ENCODE measurements around the gene CSF1R. TPM values are rescaled to one million over a fixed set of nuclear protein-coding genes. Genes with fewer than 3 reads are reported as not detected.

The CSF1R gene
- total and polyA plus RNA-seq, 2 of the 4 experiments (the other 2 are of a cell fraction), result 0.14 to 0.36 TPM

DNA sequence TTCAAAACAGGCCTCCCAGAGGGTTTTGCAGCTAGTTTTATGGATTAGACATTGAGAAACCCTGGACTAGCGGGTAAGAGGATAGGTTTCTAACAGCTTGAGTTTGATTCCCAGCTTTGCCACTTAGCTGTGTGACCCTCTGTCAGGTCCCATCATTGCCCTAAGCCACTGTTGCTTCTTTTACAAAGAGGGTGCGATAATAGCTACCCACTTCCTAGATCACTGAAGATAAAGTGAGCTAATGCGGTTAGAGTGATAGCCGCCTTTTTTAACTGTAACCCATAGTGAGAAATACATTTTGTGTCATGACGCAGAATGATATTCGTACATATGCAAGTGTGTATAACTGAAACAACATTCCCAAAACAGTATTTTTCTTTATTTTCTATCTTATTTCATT lies 40.3 kb downstream of the CSF1R start:
- Histone ChIP-seq H3K9me3 (ENCODE audit: control insufficient read depth, insufficient read depth, low read length) (no peaks in the 10 kb centered on the region), H3K23ac (ENCODE audit: low read depth, low read length) (no peak overlapping the region), H2AK9ac (replicated peaks; ENCODE audit: low read depth, low read length, poor library complexity) (no peak overlapping the region), H3K9me1 (ENCODE audit: insufficient read depth, low read length) (peaks cover 30% of the 10 kb centered on the region), H2AK5ac (ENCODE audit: low read depth, low read length) (no peak overlapping the region), H3K9ac (ENCODE audit: low read depth, low read length) (no peak overlapping the region), H4K91ac (ENCODE audit: insufficient read depth, low read depth, low read length) (no peak overlapping the region), H2BK20ac (ENCODE audit: low read depth, low read length) (no peak overlapping the region; the same call in 1 of the 2 replicates), H3K27ac (ENCODE audit: insufficient read depth, low read length) (no peak overlapping the region), H4K20me1 (ENCODE audit: insufficient read depth, low read length) (peaks cover 6% of the 10 kb centered on the region; the same call in 1 of the 2 replicates), H2AFZ (replicated peaks; ENCODE audit: low read length, poor library complexity) (no peak overlapping the region), H3K56ac (ENCODE audit: extremely low read depth, insufficient read depth, low read length) (no peak overlapping the region), H2BK15ac (ENCODE audit: low read depth, low read length) (no peak overlapping the region), H4K5ac (ENCODE audit: low read depth, low read length) (no peak overlapping the region), H3K79me1 (ENCODE audit: low read depth in 1 of 2, low read length in 2 of 2) (peaks cover 27 to 66% of the 10 kb centered on the region in 2 experiments), H4K8ac (ENCODE audit: low read depth in 2 of 2, low read length in 2 of 2) (no peak overlapping the region), H3K18ac (ENCODE audit: low read depth, low read length) (no peak overlapping the region), H3K36me3 (ENCODE audit: control insufficient read depth, insufficient read depth, low read length) (peaks cover 66% of the 10 kb centered on the region), H2BK5ac (ENCODE audit: low read depth, low read length, poor library complexity, severe bottlenecking) (no peak overlapping the region), H3K27me3 (ENCODE audit: control insufficient read depth, insufficient read depth, low read length) (no peaks in the 10 kb centered on the region), H3K4me2 (ENCODE audit: low read depth, low read length) (no peak overlapping the region), H3K4me1 (ENCODE audit: control insufficient read depth, insufficient read depth, low read length) (peaks cover 22% of the 10 kb centered on the region), H3K4me3 (ENCODE audit: insufficient read depth, low read depth, low read length) (no peak overlapping the region), H3K4ac (ENCODE audit: low read depth, low read length) (no peak overlapping the region), H2BK120ac (ENCODE audit: low read depth, low read length) (no peak overlapping the region), H3K14ac (replicated peaks; ENCODE audit: low read depth, low read length) (no peak overlapping the region)
- BruUV-seq (replicated peaks), result no TSS peak
- WGBS, 2 experiments (ENCODE audit: extremely low coverage in 2 of 2, insufficient read length in 1 of 2), result no CpG with 5 or more reads among the region's 6 CpGs
- no peak for TF ChIP-seq RAD21 (IDR thresholded peaks at IDR 0.05; ENCODE audit: low read length)
- no peak for TF ChIP-seq POLR2A (IDR thresholded peaks at IDR 0.05; ENCODE audit: low read depth, low read length)
- TF ChIP-seq, protein P1, sequence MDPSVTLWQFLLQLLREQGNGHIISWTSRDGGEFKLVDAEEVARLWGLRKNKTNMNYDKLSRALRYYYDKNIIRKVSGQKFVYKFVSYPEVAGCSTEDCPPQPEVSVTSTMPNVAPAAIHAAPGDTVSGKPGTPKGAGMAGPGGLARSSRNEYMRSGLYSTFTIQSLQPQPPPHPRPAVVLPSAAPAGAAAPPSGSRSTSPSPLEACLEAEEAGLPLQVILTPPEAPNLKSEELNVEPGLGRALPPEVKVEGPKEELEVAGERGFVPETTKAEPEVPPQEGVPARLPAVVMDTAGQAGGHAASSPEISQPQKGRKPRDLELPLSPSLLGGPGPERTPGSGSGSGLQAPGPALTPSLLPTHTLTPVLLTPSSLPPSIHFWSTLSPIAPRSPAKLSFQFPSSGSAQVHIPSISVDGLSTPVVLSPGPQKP (IDR thresholded peaks at IDR 0.05; ENCODE audit: borderline replicate concordance, low read depth, low read length), result no peak
- TF ChIP-seq, protein P2, sequence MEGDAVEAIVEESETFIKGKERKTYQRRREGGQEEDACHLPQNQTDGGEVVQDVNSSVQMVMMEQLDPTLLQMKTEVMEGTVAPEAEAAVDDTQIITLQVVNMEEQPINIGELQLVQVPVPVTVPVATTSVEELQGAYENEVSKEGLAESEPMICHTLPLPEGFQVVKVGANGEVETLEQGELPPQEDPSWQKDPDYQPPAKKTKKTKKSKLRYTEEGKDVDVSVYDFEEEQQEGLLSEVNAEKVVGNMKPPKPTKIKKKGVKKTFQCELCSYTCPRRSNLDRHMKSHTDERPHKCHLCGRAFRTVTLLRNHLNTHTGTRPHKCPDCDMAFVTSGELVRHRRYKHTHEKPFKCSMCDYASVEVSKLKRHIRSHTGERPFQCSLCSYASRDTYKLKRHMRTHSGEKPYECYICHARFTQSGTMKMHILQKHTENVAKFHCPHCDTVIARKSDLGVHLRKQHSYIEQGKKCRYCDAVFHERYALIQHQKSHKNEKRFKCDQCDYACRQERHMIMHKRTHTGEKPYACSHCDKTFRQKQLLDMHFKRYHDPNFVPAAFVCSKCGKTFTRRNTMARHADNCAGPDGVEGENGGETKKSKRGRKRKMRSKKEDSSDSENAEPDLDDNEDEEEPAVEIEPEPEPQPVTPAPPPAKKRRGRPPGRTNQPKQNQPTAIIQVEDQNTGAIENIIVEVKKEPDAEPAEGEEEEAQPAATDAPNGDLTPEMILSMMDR (conservative IDR thresholded peaks at IDR 0.05; ENCODE audit: low read depth, low read length), result no peak
- TF ChIP-seq CEBPB (IDR thresholded peaks at IDR 0.05; ENCODE audit: low read depth, low read length), result no peak
- TF ChIP-seq SMC3 (IDR thresholded peaks at IDR 0.05; ENCODE audit: low read depth, low read length), result no peak
- no peak for TF ChIP-seq CHD1 (IDR thresholded peaks at IDR 0.05; ENCODE audit: low read depth, low read length)
- TF ChIP-seq RFX5 (IDR thresholded peaks at IDR 0.05; ENCODE audit: low read depth, low read length), result no peak
- TF ChIP-seq FOS (IDR thresholded peaks at IDR 0.05; ENCODE audit: low read depth, low read length), result no peak
- TF ChIP-seq MAZ (IDR thresholded peaks at IDR 0.05; ENCODE audit: borderline replicate concordance, low read depth, low read length), result no peak
- TF ChIP-seq NFE2L2 (IDR thresholded peaks at IDR 0.05; ENCODE audit: low read depth, low read length), result no peak
- no peak for TF ChIP-seq MAFK (IDR thresholded peaks at IDR 0.05; ENCODE audit: low read depth, low read length)
- TF ChIP-seq, protein P3, sequence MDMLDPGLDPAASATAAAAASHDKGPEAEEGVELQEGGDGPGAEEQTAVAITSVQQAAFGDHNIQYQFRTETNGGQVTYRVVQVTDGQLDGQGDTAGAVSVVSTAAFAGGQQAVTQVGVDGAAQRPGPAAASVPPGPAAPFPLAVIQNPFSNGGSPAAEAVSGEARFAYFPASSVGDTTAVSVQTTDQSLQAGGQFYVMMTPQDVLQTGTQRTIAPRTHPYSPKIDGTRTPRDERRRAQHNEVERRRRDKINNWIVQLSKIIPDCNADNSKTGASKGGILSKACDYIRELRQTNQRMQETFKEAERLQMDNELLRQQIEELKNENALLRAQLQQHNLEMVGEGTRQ (IDR thresholded peaks at IDR 0.05; ENCODE audit: low read depth, low read length), result no peak
- DNase-seq (no peak), ATAC-seq (ENCODE audit: low read depth) (no peak)
- ChIA-PET CTCF (no interaction called here), POLR2A (ENCODE audit: unreplicated experiment) (no interaction called here)
- intact Hi-C loops (cut with micrococcal nuclease), result no loop called here
- in situ Hi-C loops (cut with MboI; ENCODE audit: low sequenced_read_pairs), result no loop called here
- dilution Hi-C loops (cut with HindIII; ENCODE audit: low sequenced_read_pairs, unreplicated experiment), result no loop called here
